ENCODE data around the gene CAPN1.
A peak's percentile ranks its signal among the peaks of the same experiment; 100 is the strongest.
"Not testable (repeated sequence)": the region's sequence is repeated elsewhere in the genome, so short reads cannot be mapped to it uniquely, and the experiment has no call there.

Gene CAPN1

GRCh38 chr11:65135633-65136145 lies 46.0 kb upstream of the CAPN1 start:
- no peak for DNase-seq (ENCODE audit: low read depth)
- H3K4me3 ChIP-seq (ENCODE audit: low read depth, low read length): peak overlapping the region; percentile 93
- TF ChIP-seq CTCF (conservative IDR thresholded peaks at IDR 0.05; ENCODE audit: low read depth, low read length): no peak

DNA sequence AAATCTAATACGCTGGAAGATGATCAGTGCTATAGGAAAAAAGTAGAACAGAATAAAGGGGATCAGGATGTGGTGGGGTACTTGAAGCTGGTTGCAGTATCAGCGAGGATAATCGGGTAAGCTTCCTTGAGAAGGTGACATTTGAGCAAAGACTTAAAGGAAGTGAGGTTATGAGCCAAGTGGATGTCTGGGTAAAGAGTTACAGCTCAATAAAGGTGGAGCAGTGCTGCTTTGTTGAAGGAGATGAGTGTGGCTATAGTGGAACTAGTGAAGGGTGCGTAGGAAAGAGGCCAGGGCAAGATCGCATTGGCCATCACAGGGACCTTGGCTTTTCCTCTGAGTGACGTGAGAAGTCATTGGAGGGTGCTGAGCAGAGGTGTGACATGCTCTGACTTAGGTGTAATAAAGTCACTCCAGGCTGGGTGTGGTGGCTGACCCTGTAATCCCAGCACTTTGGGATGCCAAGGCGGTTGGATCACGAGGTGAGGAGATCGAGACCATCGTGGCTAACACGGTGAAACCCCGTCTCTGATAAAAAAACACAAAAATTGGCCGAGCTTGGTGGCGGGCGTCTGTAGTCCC lies 45.1 kb upstream of the CAPN1 start:
- TF ChIP-seq CTCF (conservative IDR thresholded peaks at IDR 0.05; ENCODE audit: low read depth, low read length): no peak
- H3K4me3 ChIP-seq (ENCODE audit: low read depth, low read length): no peak overlapping the region
- DNase-seq (ENCODE audit: low read depth): no peak

DNA sequence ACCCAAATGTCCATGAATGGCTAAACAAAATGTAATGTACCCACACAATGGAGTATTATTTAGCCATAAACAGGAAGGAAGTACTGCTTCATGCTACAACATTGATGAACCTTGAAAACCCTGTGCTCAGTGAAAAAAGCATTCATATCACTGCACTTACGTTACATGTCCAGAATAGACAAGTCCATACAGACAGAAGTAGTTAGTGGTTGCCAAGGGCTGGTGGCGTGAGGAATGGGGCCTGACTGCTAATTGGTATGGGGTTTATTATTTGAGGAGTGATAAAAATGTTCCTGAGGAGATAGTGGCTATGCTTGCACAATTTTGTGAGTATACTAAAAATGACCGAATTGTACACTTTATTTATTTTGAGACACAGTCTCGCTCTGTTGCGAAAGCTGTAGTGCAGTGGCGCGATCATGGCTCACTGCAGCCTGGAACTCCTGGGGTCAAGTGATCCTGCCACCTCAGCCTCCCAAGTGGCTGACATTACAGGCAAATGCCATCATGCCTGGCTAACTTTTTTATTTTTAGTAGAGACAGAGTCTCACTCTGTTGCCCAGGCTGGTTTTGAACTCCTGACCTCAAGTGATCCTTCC lies 39.7 kb upstream of the CAPN1 start:
- no peak for TF ChIP-seq CTCF (conservative IDR thresholded peaks at IDR 0.05; ENCODE audit: low read depth, low read length)
- no peak overlapping the region for H3K4me3 ChIP-seq (ENCODE audit: low read depth, low read length)
- no peak for DNase-seq (ENCODE audit: low read depth)

DNA sequence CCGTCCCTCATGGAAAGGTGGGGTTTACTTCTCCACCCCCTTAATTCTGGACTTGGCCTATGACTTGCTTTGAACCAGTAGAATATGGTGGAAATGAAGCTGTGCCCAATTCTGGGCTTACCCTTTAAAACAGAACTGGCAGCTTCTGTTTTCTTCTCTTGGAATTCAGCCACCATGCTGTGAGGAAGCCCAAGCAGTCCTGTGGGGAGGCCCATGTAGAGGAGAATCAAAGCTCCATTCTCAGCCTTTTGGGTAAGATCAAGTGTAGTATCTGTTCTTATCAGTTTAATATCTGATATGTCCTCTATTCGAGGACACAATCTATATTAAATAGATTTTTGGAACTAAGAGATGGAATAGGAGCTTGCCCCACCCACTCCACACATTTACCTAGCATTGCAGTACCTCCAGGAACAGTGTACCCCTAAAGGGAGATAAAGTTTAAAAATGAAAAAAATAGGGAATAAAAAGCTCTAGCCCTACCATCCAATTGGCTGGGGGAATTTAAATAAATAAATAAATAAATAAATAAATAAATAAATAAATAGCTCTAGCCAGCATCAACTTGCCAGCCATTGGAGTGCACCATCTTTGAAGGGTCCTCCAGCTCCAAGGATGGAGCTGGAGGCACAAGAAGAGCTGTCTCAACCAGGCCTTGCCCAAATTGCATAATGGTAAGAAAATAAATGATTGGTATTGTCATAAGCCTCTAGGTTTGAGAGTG lies 34.2 kb upstream of the CAPN1 start:
- DNase-seq (ENCODE audit: low read depth): no peak
- no peak for TF ChIP-seq CTCF (conservative IDR thresholded peaks at IDR 0.05; ENCODE audit: low read depth, low read length)
- no peak overlapping the region for H3K4me3 ChIP-seq (ENCODE audit: low read depth, low read length)

GRCh38 chr11:65148657-65149056 lies 33.1 kb upstream of the CAPN1 start:
- no peak overlapping the region for H3K4me3 ChIP-seq (ENCODE audit: low read depth, low read length)
- DNase-seq (ENCODE audit: low read depth): no peak
- TF ChIP-seq CTCF (conservative IDR thresholded peaks at IDR 0.05; ENCODE audit: low read depth, low read length): no peak

- not testable (repeated sequence) for DNase-seq (ENCODE audit: low read depth); H3K4me3 ChIP-seq (ENCODE audit: low read depth, low read length)
Observed at GRCh38 chr11:65150131-65150508, 31.6 kb upstream of the CAPN1 start.

- DNase-seq (ENCODE audit: low read depth): peak; percentile 73
- peak; percentile 5 for TF ChIP-seq CTCF (conservative IDR thresholded peaks at IDR 0.05; ENCODE audit: low read depth, low read length)
- H3K4me3 ChIP-seq (ENCODE audit: low read depth, low read length): no peak overlapping the region
Observed at GRCh38 chr11:65150509-65151299, 31.0 kb upstream of the CAPN1 start.

Measured in choroid plexus epithelial cell (primary cell).